H1 (cell line): ENCODE results near the gene ZNF333. TPM values are rescaled to one million over a fixed set of nuclear protein-coding genes. Genes with fewer than 3 reads are reported as not detected.

Source experiments
- CTCF ChIA-PET: fragments of 300-600 bp; sonication (Branson Sonifier 250); formaldehyde crosslinking; loops from one replicate; lab custom pipeline; 2021; ENCODE audit not compliant: partially characterized antibody; lab: Charles Lee
- POLR2A ChIA-PET: fragments of 300-600 bp; sonication (Branson Sonifier 250); formaldehyde crosslinking; loops from one replicate; lab custom pipeline; 2021; ENCODE audit warnings: inconsistent platforms; ENCODE audit not compliant: partially characterized antibody; lab: Charles Lee
- DNase-seq, 2 experiments: peaks; one replicate each; pipeline versions ENCODE4 v3.0.0 to v3.0.0-alpha.2; 2010 to 2022; ENCODE audit warnings: low spot score in 2 of 2, low read depth in 1 of 2, mixed read lengths in 1 of 2
- FAIRE-seq: peaks from 2 replicates; lab custom pipeline; 2011; peaks lifted over from hg19 to GRCh38; lab: Jason Lieb, UNC
- H2AFZ ChIP-seq: 2 replicates; pipeline ENCODE4 v1.8.1; 2012; ENCODE audit warnings: low read length, inconsistent platforms
- H2AK5ac ChIP-seq: 2 replicates; pipeline ENCODE4 v1.6.1; 2013; ENCODE audit warnings: low read depth, low read length
- H2BK120ac ChIP-seq: replicated peaks from 2 replicates; pipeline ENCODE3; 2013; ENCODE audit warnings: low read depth, low read length, inconsistent platforms
- H2BK12ac ChIP-seq: 2 replicates; pipeline ENCODE4 v1.6.1; 2013; ENCODE audit warnings: low read depth, low read length
- H2BK15ac ChIP-seq: 2 replicates; pipeline ENCODE4 v1.6.1; 2013; ENCODE audit warnings: low read length
- H2BK20ac ChIP-seq: 2 replicates; pipeline ENCODE4 v1.6.1; 2013; ENCODE audit warnings: low read length
- H2BK5ac ChIP-seq: 2 replicates; pipeline ENCODE4 v1.6.1; 2013; ENCODE audit warnings: low read depth, low read length
- H3K14ac ChIP-seq: 2 replicates; pipeline ENCODE4 v1.6.1; 2013; ENCODE audit warnings: inconsistent platforms; ENCODE audit not compliant: insufficient read length
- H3K18ac ChIP-seq: 2 replicates; pipeline ENCODE4 v1.6.1; 2013; ENCODE audit warnings: low read length; ENCODE audit errors: extremely low read depth
- H3K23ac ChIP-seq: 2 replicates; pipeline ENCODE4 v1.6.1; 2013; ENCODE audit warnings: inconsistent platforms; ENCODE audit not compliant: insufficient read length
- H3K23me2 ChIP-seq: 2 replicates; pipeline ENCODE4 v1.6.1; 2013; ENCODE audit warnings: low read depth, low read length
- H3K27ac ChIP-seq: 2 replicates; pipeline ENCODE4 v1.6.1; 2011; ENCODE audit warnings: low read depth, low read length, inconsistent platforms
- H3K27me3 ChIP-seq, 4 experiments: replicated peaks in 1 of 4; 1 replicate in 1 of 4; 2 replicates in 3 of 4; pipeline versions ENCODE4 v1.6.1 to v1.8.1; 2011 to 2013; ENCODE audit warnings: low read length in 3 of 4, mild to moderate bottlenecking in 3 of 4, inconsistent platforms in 2 of 4, mixed read lengths in 2 of 4, moderate library complexity in 1 of 4; ENCODE audit not compliant: control insufficient read depth in 3 of 4, insufficient read depth in 3 of 4; ENCODE audit errors: extremely low read depth in 1 of 4
- H3K36me3 ChIP-seq, 4 experiments: 2 replicates each; pipeline versions ENCODE4 v1.6.1 to v1.8.1; 2011 to 2013; ENCODE audit warnings: mild to moderate bottlenecking in 4 of 4, low read length in 3 of 4, moderate library complexity in 2 of 4, control low read depth in 1 of 4, inconsistent platforms in 1 of 4; ENCODE audit not compliant: insufficient read depth in 4 of 4, control insufficient read depth in 2 of 4
- H3K4ac ChIP-seq: replicated peaks from 2 replicates; pipeline ENCODE3; 2013; ENCODE audit warnings: low read length, low read depth, mixed read lengths, inconsistent platforms; ENCODE audit not compliant: insufficient read length
- H3K4me1 ChIP-seq, 4 experiments: replicated peaks in 1 of 4; 1 replicate in 1 of 4; 2 replicates in 3 of 4; pipeline versions ENCODE4 v1.6.1 to v1.8.1; 2011 to 2013; ENCODE audit warnings: low read length in 3 of 4, inconsistent platforms in 2 of 4, mixed read lengths in 1 of 4; ENCODE audit not compliant: insufficient read depth in 4 of 4, control insufficient read depth in 3 of 4
- H3K4me2 ChIP-seq, 2 experiments: 2 replicates each; pipeline versions ENCODE4 v1.6.1 to v1.8.1; 2011 to 2013; ENCODE audit warnings: low read depth in 2 of 2, low read length in 2 of 2, control low read depth in 1 of 2, inconsistent platforms in 1 of 2, mild to moderate bottlenecking in 1 of 2; ENCODE audit not compliant: insufficient read depth in 1 of 2
- H3K4me3 ChIP-seq, 4 experiments: fragments of 200-600, 300-600 bp in 1 of 4; sonication (generic), shearing (Covaris generic), sonication (Bioruptor Twin) in 1 of 4; 2 replicates each; pipeline versions ENCODE4 v1.5.1 to v1.8.1; 2011 to 2016; ENCODE audit warnings: low read length in 4 of 4, low read depth in 3 of 4, control low read depth in 2 of 4, inconsistent platforms in 2 of 4, mild to moderate bottlenecking in 2 of 4, mixed read lengths in 1 of 4, moderate library complexity in 1 of 4; ENCODE audit not compliant: insufficient read depth in 2 of 4; ENCODE audit errors: extremely low read depth in 1 of 4
- H3K56ac ChIP-seq: replicated peaks from 2 replicates; pipeline ENCODE3; 2013; ENCODE audit warnings: low read depth, mild to moderate bottlenecking, mixed read lengths, low read length, inconsistent platforms; ENCODE audit not compliant: insufficient read length
- H3K79me1 ChIP-seq: 2 replicates; pipeline ENCODE4 v1.6.1; 2013; ENCODE audit warnings: low read depth, low read length, control low read depth
- H3K79me2 ChIP-seq, 2 experiments: 2 replicates each; pipeline versions ENCODE4 v1.6.1 to v1.8.1; 2012 to 2013; ENCODE audit warnings: low read length in 2 of 2, mild to moderate bottlenecking in 2 of 2, inconsistent platforms in 1 of 2; ENCODE audit not compliant: insufficient read depth in 2 of 2, control insufficient read depth in 1 of 2
- H3K9ac ChIP-seq, 4 experiments: replicated peaks in 1 of 4; 1 replicate in 1 of 4; 2 replicates in 3 of 4; pipeline versions ENCODE4 v1.6.1 to v1.8.1; 2011 to 2013; ENCODE audit warnings: low read depth in 3 of 4, low read length in 3 of 4, control low read depth in 2 of 4, mild to moderate bottlenecking in 2 of 4, moderate library complexity in 2 of 4, inconsistent platforms in 1 of 4; ENCODE audit errors: extremely low read depth in 1 of 4
- H3K9me3 ChIP-seq, 2 experiments: 2 replicates each; pipeline versions ENCODE4 v1.6.1 to v1.8.1; 2012 to 2013; ENCODE audit warnings: mild to moderate bottlenecking in 2 of 2, moderate library complexity in 2 of 2, control low read depth in 1 of 2, inconsistent platforms in 1 of 2, low read depth in 1 of 2, low read length in 1 of 2, mixed read lengths in 1 of 2; ENCODE audit not compliant: insufficient read depth in 2 of 2
- H4K20me1 ChIP-seq, 2 experiments: replicated peaks in 1 of 2; 2 replicates each; pipeline versions ENCODE3 to v1.8.1; 2011 to 2013; ENCODE audit warnings: inconsistent platforms in 2 of 2, low read length in 2 of 2, mild to moderate bottlenecking in 1 of 2; ENCODE audit not compliant: insufficient read depth in 2 of 2, control insufficient read depth in 1 of 2
- H4K5ac ChIP-seq: 2 replicates; pipeline ENCODE4 v1.6.1; 2013; ENCODE audit warnings: low read length, low read depth, mixed read lengths, inconsistent platforms; ENCODE audit not compliant: insufficient read length
- H4K8ac ChIP-seq: 2 replicates; pipeline ENCODE4 v1.8.0; 2013; ENCODE audit warnings: mild to moderate bottlenecking, moderate library complexity, low read length, inconsistent platforms; ENCODE audit not compliant: insufficient read depth; ENCODE audit errors: extremely low read depth
- H4K91ac ChIP-seq: replicated peaks from 2 replicates; pipeline ENCODE3; 2013; ENCODE audit warnings: low read length, mixed read lengths, inconsistent platforms; ENCODE audit not compliant: insufficient read length
- CEBPB ChIP-seq: IDR thresholded peaks from 2 replicates; pipeline ENCODE4 v1.6.1; 2012; ENCODE audit warnings: low read depth, low read length
- CHD1 ChIP-seq: IDR thresholded peaks from 2 replicates; pipeline ENCODE4 v1.6.1; 2012; ENCODE audit warnings: low read depth, low read length, improper control_type of control experiment
- CREB1 ChIP-seq: IDR thresholded peaks from 2 replicates; pipeline ENCODE4 v1.6.1; 2012; ENCODE audit warnings: inconsistent platforms
- EZH2 ChIP-seq: fragments of 200-600 bp; sonication (generic); IDR thresholded peaks from 2 replicates; pipeline ENCODE4 v1.7.1; 2012; ENCODE audit warnings: low read depth, mild to moderate bottlenecking, moderate library complexity, low read length, inconsistent platforms; ENCODE audit not compliant: severe bottlenecking
- HDAC2 ChIP-seq, 2 experiments: fragments of 300-600 bp in 1 of 2; sonication (generic) in 1 of 2; IDR thresholded peaks; 2 replicates each; pipeline ENCODE4 v1.6.1; 2011 to 2012; ENCODE audit warnings: low read depth in 2 of 2, low read length in 2 of 2, mild to moderate bottlenecking in 2 of 2, moderate library complexity in 2 of 2, borderline replicate concordance in 1 of 2, inconsistent platforms in 1 of 2
- RNF2 ChIP-seq: fragments of 200-900, 300-1000 bp; sonication (generic); IDR thresholded peaks from 2 replicates; pipeline ENCODE4 v1.7.1; 2016; ENCODE audit warnings: borderline replicate concordance, low read depth, mild to moderate bottlenecking, antibody characterized with exemption, low read length; ENCODE audit not compliant: poor library complexity, severe bottlenecking; ENCODE audit errors: missing control alignments
- WGBS, 2 experiments: shearing (Covaris generic) in 1 of 2; methylation state at CpG; one replicate each; pipeline versions ENCODE4 v1.1.6 to v1.1.7; 2013 to 2015; ENCODE audit warnings: low lambda C conversion rate in 2 of 2, mixed read lengths in 2 of 2, inconsistent platforms in 1 of 2, low coverage in 1 of 2, missing lambda C conversion rate in 1 of 2; ENCODE audit not compliant: insufficient replicate concordance in 2 of 2, insufficient coverage in 1 of 2, insufficient read length in 1 of 2; ENCODE audit errors: extremely low coverage in 1 of 2, missing lambda C conversion rate in 1 of 2; 5-methylcytosine and 5-hydroxymethylcytosine counted together
- polyA plus RNA-seq, 7 experiments: library from polyadenylated mRNA; depleted of rRNA in 3 of 7; stranded (reverse) in 5 of 7; unstranded in 2 of 7; fragments of >200 nt in 5 of 7; fragments of 200-250 nt in 2 of 7; gene quantifications; 1 replicate in 5 of 7; 2 replicates in 1 of 7; 4 replicates in 1 of 7; pipeline versions ENCODE4 v1.2.1 to v1.2.3, GENCODE V29; 2011 to 2013; ENCODE audit warnings: missing spikeins in 2 of 7, mixed read lengths in 2 of 7
- total RNA-seq: library from RNA; stranded (reverse); fragmentation: NEBNext Ultra II Directional; extraction: Animal tissue kit (Norgen Biotek cat#: 25700); gene quantifications from 2 replicates; pipeline ENCODE4 v1.2.1, GENCODE V29; 2021
- TF ChIP-seq, protein P1 (sequence below): IDR thresholded peaks from 2 replicates; pipeline ENCODE4 v1.6.1; 2011; ENCODE audit warnings: low read depth, mild to moderate bottlenecking, low read length; ENCODE audit not compliant: insufficient read depth
- TF ChIP-seq, protein P2 (sequence below), 3 experiments: IDR thresholded peaks; 1 replicate in 2 of 3; 2 replicates in 1 of 3; pipeline versions ENCODE4 v1.5.1 to v1.6.1; 2011; ENCODE audit warnings: low read length in 3 of 3, mild to moderate bottlenecking in 3 of 3, inconsistent platforms in 2 of 3, low read depth in 1 of 3, moderate library complexity in 1 of 3; ENCODE audit not compliant: insufficient read depth in 1 of 3; ENCODE audit errors: control extremely low read depth in 1 of 3
- TF ChIP-seq, protein P3 (sequence below): IDR thresholded peaks from 2 replicates; pipeline ENCODE4 v1.6.1; 2011; ENCODE audit warnings: low read length, improper control_type of control experiment

Gene ZNF333
- total and polyA plus RNA-seq, 2 of the 8 experiments (the other 6 are each of a cell fraction or from before 2014, with no cell fraction given) = 7.3 to 8.4 TPM

DNA sequence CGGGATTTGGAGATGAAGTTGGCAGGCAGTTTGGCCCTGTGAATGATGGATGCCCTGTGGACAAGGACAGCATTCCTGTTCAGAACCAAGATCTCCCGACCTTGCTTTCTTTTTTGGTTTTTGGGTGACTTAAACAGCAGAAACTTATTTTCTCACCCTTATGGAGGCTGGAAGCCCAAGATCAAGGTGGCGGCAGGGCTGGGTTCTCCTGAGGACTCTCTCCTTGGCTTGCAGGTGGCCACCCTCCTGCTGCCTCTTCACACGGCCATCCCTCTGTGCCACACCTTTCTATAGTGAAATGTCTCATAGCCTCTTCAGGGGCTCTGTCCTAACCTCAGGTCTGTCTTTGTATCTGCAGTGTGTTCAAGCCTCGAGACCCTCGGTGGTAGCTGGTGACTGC lies 14.0 kb downstream of the ZNF333 start:
- Histone ChIP-seq H3K4me3 (no peak overlapping the region), H2BK120ac (no peak overlapping the region), H3K79me2 (no peaks in the 10 kb centered on the region), H3K56ac (no peak overlapping the region), H3K9me3 (no peaks in the 10 kb centered on the region), H2AK5ac (no peak overlapping the region), H4K8ac (no peak overlapping the region), H3K23me2 (no peaks in the 10 kb centered on the region), H2AFZ (no peak overlapping the region), H2BK15ac (no peak overlapping the region), H3K27me3 (no peaks in the 10 kb centered on the region), H3K27ac (no peak overlapping the region), H3K4me1 (no peaks in the 10 kb centered on the region), H2BK5ac (no peak overlapping the region), H3K4ac (no peak overlapping the region), H3K79me1 (no peaks in the 10 kb centered on the region), H3K18ac (no peak overlapping the region), H4K91ac (no peak overlapping the region), H3K4me2 (no peak overlapping the region), H4K5ac (no peak overlapping the region), H3K9ac (no peak overlapping the region), H3K36me3 (peaks cover 2 to 26% (median 8%) of the 10 kb centered on the region in 4 experiments; a peak in 5 of 8 replicates), H2BK20ac (no peak overlapping the region), H2BK12ac (no peak overlapping the region), H3K23ac (no peak overlapping the region), H4K20me1 (no peaks in the 10 kb centered on the region), H3K14ac (no peak overlapping the region)
- DNase-seq (no peak), FAIRE-seq (no peak)
- ChIA-PET CTCF (no interaction called here), POLR2A (no interaction called here)
- WGBS, 2 experiments = 83% methylated on average over 6 of the region's 6 CpGs; no CpG with 5 or more reads in 1 of the 2 experiments
- TF ChIP-seq, protein P1, sequence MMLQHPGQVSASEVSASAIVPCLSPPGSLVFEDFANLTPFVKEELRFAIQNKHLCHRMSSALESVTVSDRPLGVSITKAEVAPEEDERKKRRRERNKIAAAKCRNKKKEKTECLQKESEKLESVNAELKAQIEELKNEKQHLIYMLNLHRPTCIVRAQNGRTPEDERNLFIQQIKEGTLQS = no peak
- no peak for TF ChIP-seq CEBPB
- TF ChIP-seq, protein P2, sequence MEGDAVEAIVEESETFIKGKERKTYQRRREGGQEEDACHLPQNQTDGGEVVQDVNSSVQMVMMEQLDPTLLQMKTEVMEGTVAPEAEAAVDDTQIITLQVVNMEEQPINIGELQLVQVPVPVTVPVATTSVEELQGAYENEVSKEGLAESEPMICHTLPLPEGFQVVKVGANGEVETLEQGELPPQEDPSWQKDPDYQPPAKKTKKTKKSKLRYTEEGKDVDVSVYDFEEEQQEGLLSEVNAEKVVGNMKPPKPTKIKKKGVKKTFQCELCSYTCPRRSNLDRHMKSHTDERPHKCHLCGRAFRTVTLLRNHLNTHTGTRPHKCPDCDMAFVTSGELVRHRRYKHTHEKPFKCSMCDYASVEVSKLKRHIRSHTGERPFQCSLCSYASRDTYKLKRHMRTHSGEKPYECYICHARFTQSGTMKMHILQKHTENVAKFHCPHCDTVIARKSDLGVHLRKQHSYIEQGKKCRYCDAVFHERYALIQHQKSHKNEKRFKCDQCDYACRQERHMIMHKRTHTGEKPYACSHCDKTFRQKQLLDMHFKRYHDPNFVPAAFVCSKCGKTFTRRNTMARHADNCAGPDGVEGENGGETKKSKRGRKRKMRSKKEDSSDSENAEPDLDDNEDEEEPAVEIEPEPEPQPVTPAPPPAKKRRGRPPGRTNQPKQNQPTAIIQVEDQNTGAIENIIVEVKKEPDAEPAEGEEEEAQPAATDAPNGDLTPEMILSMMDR (IDR thresholded peaks at IDR 0.05; ENCODE audit: control extremely low read depth in 1 of 3, insufficient read depth in 1 of 3, low read depth in 1 of 3, low read length in 3 of 3) = no peak
- TF ChIP-seq EZH2 = no peak
- no peak for TF ChIP-seq CREB1
- TF ChIP-seq HDAC2 (IDR thresholded peaks at IDR 0.05; ENCODE audit: borderline replicate concordance in 1 of 2, low read depth in 2 of 2, low read length in 2 of 2) = no peak
- no peak for TF ChIP-seq CHD1
- no peak for TF ChIP-seq RNF2
- TF ChIP-seq, protein P3, sequence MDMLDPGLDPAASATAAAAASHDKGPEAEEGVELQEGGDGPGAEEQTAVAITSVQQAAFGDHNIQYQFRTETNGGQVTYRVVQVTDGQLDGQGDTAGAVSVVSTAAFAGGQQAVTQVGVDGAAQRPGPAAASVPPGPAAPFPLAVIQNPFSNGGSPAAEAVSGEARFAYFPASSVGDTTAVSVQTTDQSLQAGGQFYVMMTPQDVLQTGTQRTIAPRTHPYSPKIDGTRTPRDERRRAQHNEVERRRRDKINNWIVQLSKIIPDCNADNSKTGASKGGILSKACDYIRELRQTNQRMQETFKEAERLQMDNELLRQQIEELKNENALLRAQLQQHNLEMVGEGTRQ = no peak
